Fibroblast of mammary gland (primary cell): ENCODE data around the gene FKBP6.
"Not testable (repeated sequence)": the region's sequence is repeated elsewhere in the genome, so short reads cannot be mapped to it uniquely, and the experiment has no call there.

Source experiments
- DNase-seq: peaks from one replicate; pipeline ENCODE4 v3.0.0-alpha.2; 2010; ENCODE audit warnings: low read depth
- H3K4me3 ChIP-seq: 2 replicates; pipeline ENCODE4 v1.5.1; 2011; ENCODE audit warnings: low read depth, mild to moderate bottlenecking, low read length, moderate library complexity; ENCODE audit not compliant: control insufficient read depth
- CTCF ChIP-seq: conservative IDR thresholded peaks from 2 replicates; pipeline ENCODE4 v1.5.1; 2011; ENCODE audit warnings: low read depth, low read length, inconsistent platforms; ENCODE audit not compliant: control insufficient read depth, insufficient read depth

FKBP6 gene

GRCh38 chr7:73364006-73364728, 36.2 kb downstream of the FKBP6 start:
- TF ChIP-seq CTCF: no peak
- no peak overlapping the region for H3K4me3 ChIP-seq

GRCh38 chr7:73366127-73366526, 38.2 kb downstream of the FKBP6 start:
- DNase-seq: no peak
- TF ChIP-seq CTCF: no peak
- no peak overlapping the region for H3K4me3 ChIP-seq

More at GRCh38 chr7:73364006-73364728, 36.2 kb downstream of the FKBP6 start:
- no peak for DNase-seq

GRCh38 chr7:73366990-73367389, 39.0 kb downstream of the FKBP6 start:
- H3K4me3 ChIP-seq: no peak overlapping the region
- no peak for TF ChIP-seq CTCF
- DNase-seq: no peak

GRCh38 chr7:73369009-73369408, 41.0 kb downstream of the FKBP6 start:
- no peak for DNase-seq
- no peak overlapping the region for H3K4me3 ChIP-seq

GRCh38 chr7:73369622-73370021, 41.7 kb downstream of the FKBP6 start:
- no peak for DNase-seq
- no peak overlapping the region for H3K4me3 ChIP-seq
- no peak for TF ChIP-seq CTCF

More at GRCh38 chr7:73369009-73369408, 41.0 kb downstream of the FKBP6 start:
- no peak for TF ChIP-seq CTCF

- H3K4me3 ChIP-seq: no peak overlapping the region
- TF ChIP-seq CTCF: no peak
- no peak for DNase-seq
Observed at GRCh38 chr7:73373741-73374140, 45.8 kb downstream of the FKBP6 start.

- not testable (repeated sequence) for DNase-seq, H3K4me3 ChIP-seq
Observed at GRCh38 chr7:73376262-73376661, 48.3 kb downstream of the FKBP6 start.
